H7 (cell line): Measurements from ENCODE around the gene APOBR. TPM values are rescaled to one million over a fixed set of nuclear protein-coding genes. Genes with fewer than 3 reads are reported as not detected.
"Not testable (repeated sequence)": the region's sequence is repeated elsewhere in the genome, so short reads cannot be mapped to it uniquely, and the experiment has no call there.

Experiments
- DNase-seq: peaks from one replicate; pipeline ENCODE4 v3.0.0; 2012
- H3K27me3 ChIP-seq: 2 replicates; pipeline ENCODE4 v1.6.0; 2011; ENCODE audit warnings: mild to moderate bottlenecking, low read length; ENCODE audit not compliant: control insufficient read depth, insufficient read depth
- H3K36me3 ChIP-seq: replicated peaks from 2 replicates; pipeline ENCODE4 v1.5.1; 2011; ENCODE audit warnings: low read length; ENCODE audit not compliant: control insufficient read depth, insufficient read depth
- H3K4me3 ChIP-seq: 2 replicates; pipeline ENCODE4 v1.5.1; 2011; ENCODE audit warnings: low read depth, mild to moderate bottlenecking, control low read depth, low read length, moderate library complexity; ENCODE audit not compliant: insufficient read depth
- total RNA-seq: library from RNA; depleted of rRNA; stranded (reverse); fragments of >200 nt; shearing (Covaris generic); gene quantifications from 2 replicates; pipeline ENCODE4 v1.2.3, GENCODE V29; 2014

The APOBR gene
- total RNA-seq, 1 experiment from 2014 or later = not detected

DNA sequence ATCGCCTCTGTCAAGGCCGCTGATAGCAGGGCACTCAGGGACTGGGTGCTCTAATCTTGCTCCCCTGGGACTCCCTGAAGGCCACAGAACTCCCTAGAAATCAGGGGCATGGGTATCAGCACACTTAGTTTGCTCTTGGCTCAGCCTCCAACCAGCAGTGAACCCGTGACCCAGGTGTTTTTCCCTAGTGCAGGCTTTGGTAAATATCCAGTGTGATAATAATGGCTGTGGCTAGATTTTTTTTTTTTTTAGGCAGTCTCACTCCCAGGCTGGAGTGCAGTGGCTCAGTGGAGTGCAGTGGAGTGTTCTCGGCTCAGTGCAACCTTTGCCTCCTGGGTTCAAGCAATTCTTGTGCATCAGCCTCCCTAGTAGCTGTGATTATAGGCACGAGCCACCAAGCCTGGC, 34.0 kb downstream of the APOBR start:
- no peak overlapping the region for H3K4me3 ChIP-seq
- no peak for DNase-seq
- H3K27me3 ChIP-seq = no peaks in the 10 kb centered on the region
- H3K36me3 ChIP-seq = no peaks in the 10 kb centered on the region

GRCh38 chr16:28529124-28529523, 34.7 kb downstream of the APOBR start:
- Histone ChIP-seq H3K4me3 (no peak overlapping the region), H3K36me3 (no peaks in the 10 kb centered on the region), H3K27me3 (no peaks in the 10 kb centered on the region)
- no peak for DNase-seq

- Histone ChIP-seq H3K4me3 (no peak overlapping the region), H3K36me3 (no peaks in the 10 kb centered on the region), H3K27me3 (no peaks in the 10 kb centered on the region)
- DNase-seq = peak; percentile 77
These were observed 37.6 kb downstream of the APOBR start for GRCh38 chr16:28531777-28532744.

DNA sequence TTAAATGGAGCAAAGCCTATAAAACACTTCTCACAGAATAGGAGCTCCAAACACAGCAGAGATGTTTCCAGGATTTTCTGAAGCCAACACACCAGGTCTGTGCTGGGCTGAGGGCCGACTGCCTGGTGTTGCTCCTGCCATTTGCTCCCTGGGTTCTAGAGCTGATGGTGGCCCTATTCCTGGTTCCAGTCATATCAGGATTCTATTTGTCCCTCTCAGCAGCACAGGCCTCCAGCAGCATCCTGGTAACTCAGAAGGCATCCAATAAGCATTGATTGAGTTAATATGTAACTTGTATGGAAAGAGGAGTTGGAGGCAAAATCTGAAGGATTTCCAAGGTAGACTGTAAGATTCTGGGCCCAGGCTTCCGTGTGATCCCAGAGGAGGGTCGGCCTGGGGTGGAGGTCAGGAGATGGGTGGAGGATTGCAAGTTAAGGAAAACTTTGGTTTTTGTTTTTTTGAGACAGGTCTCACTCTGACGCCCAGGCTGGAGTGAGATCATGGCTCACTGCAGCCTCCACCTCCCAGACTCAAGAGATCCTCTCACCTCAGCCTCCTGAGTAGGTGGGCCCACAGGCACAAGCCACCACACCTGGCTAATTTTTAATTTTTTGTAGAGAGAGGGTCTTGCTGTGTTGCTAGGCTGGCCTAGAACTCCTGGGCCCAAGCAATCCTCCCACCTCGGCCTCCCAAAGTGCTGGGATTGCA, 38.7 kb downstream of the APOBR start:
- no peaks in the 10 kb centered on the region for H3K27me3 ChIP-seq
- no peak overlapping the region for H3K4me3 ChIP-seq

DNA sequence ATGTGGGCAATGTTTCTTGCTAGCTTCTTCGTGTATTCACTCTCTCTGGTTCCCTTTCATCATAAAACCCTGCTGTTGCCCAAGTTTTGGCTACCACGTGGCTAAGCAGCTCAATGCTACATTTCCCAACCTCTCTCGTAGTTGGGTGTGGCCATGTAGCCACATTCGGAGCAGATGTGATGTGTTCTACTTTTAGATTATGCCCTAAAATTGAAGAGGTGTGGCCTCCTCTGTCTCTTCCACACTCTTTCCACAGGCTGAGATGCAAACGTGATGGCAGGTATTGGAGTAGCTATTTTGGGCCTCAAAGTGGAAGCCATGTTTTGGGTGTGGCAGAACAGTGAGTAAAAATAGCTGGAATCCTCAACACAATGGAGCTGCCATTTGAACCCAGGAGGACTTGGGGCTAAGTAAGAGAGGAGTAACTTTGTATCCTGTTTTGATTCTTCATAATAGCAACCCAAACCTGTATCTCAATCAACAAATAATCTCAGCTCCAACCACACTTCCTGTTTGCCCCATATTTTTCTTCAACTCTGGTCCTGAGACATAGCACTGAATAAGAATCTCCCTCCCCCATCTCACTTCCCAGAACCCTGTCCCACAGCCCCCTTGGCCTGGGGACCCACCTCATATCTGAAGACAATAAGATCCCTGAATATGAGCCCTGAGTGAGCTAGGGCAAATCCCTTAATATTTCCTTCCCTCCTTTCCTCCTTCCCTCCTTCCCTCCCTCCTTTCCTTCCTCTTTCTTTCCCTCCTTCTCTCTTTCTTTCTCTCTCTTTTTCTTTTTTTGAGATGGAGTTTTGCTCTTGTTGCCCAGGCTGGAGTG, 40.3 kb downstream of the APOBR start:
- no peak overlapping the region for H3K4me3 ChIP-seq
- no peaks in the 10 kb centered on the region for H3K36me3 ChIP-seq
- H3K27me3 ChIP-seq = no peaks in the 10 kb centered on the region
- DNase-seq = no peak

More for the DNA sequence above, 38.7 kb downstream of the APOBR start:
- DNase-seq = no peak
- H3K36me3 ChIP-seq = no peaks in the 10 kb centered on the region

- no peak overlapping the region for H3K4me3 ChIP-seq
- no peaks in the 10 kb centered on the region for H3K36me3 ChIP-seq
- no peak for DNase-seq
- no peaks in the 10 kb centered on the region for H3K27me3 ChIP-seq
These were observed 42.6 kb downstream of the APOBR start for GRCh38 chr16:28537076-28537475.

GRCh38 chr16:28537964-28538732, 43.7 kb downstream of the APOBR start:
- DNase-seq = no peak
- Histone ChIP-seq H3K36me3 (no peaks in the 10 kb centered on the region), H3K27me3 (no peaks in the 10 kb centered on the region), H3K4me3 (no peak overlapping the region)

- Histone ChIP-seq H3K4me3 (no peak within 1 kb of the TSS), H3K36me3 (no peaks in the 10 kb centered on the region), H3K27me3 (no peaks in the 10 kb centered on the region)
- peak; percentile 52 for DNase-seq
These were observed 44.5 kb downstream of the APOBR start, which contains the start of gene NUPR1 for GRCh38 chr16:28538733-28539596. NUPR1 (minus strand) TSS chr16:28538974; CDS start chr16:28538907, 67 bp downstream.

DNA sequence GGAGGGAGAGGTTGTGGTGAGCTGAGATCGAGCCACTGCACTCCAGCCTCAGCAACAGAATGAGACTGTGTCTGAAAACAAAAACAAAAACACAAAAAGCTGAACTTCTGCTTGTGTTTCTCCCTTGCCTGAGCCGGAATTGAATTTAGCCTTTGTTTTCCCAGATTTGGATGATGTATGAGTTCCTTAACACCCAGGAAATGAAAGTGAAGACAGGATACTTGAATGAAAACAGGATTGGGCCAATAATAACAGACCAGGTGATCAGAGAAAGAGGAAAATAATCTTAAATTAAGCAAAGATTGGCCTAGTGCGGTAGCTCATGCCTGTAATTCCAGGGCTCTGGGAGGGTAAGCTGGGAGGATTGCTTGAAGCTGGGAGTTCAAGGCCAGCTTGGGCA, 45.9 kb downstream of the APOBR start:
- H3K36me3 ChIP-seq = no peaks in the 10 kb centered on the region
- no peaks in the 10 kb centered on the region for H3K27me3 ChIP-seq
- no peak overlapping the region for H3K4me3 ChIP-seq
- no peak for DNase-seq

GRCh38 chr16:28542646-28543045, 48.2 kb downstream of the APOBR start:
- DNase-seq = no peak
- Histone ChIP-seq H3K4me3 (no peak overlapping the region), H3K27me3 (no peaks in the 10 kb centered on the region), H3K36me3 (no peaks in the 10 kb centered on the region)

DNA sequence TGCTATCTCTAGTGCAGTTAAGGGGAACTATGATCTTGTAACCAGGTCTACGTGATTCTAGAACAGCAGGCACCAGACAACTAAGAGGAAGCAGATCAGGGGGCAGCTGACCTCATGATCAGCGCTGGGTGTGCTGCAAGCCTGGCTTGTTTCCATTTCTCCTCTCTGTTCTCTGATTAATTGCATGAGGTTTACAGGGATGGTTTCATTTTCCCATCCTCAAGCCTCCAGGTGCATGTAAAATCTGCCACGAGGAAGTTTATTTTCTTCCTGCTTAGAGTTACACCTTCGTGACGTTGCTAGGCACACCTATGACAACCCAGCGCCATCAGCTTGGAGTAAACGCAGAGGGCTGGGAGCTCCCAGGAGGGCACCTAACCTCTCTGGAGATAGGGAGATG, 48.6 kb downstream of the APOBR start:
- H3K36me3 ChIP-seq = no peaks in the 10 kb centered on the region
- H3K4me3 ChIP-seq = no peak overlapping the region
- DNase-seq = no peak
- no peaks in the 10 kb centered on the region for H3K27me3 ChIP-seq

- no peak for DNase-seq
- H3K27me3 ChIP-seq = no peaks in the 10 kb centered on the region
- no peak overlapping the region for H3K4me3 ChIP-seq
- no peaks in the 10 kb centered on the region for H3K36me3 ChIP-seq
These were observed 50.6 kb downstream of the APOBR start for GRCh38 chr16:28544998-28545397.

GRCh38 chr16:28545964-28546363, 51.5 kb downstream of the APOBR start:
- H3K4me3 ChIP-seq = not testable (repeated sequence)

More at GRCh38 chr16:28545964-28546363, 51.5 kb downstream of the APOBR start:
- not testable (repeated sequence) for DNase-seq, H3K36me3 ChIP-seq, H3K27me3 ChIP-seq
